Activated CD4-positive, alpha-beta T cell treated with anti-CD3 and anti-CD28 coated beads for 4 hours (primary cell): ENCODE measurements around the gene PEX14.

ENCODE experiments used
- DNase-seq, 2 donors: peaks; one replicate each; pipeline ENCODE4 v3.0.0-alpha.2; 2020

Gene PEX14

DNA sequence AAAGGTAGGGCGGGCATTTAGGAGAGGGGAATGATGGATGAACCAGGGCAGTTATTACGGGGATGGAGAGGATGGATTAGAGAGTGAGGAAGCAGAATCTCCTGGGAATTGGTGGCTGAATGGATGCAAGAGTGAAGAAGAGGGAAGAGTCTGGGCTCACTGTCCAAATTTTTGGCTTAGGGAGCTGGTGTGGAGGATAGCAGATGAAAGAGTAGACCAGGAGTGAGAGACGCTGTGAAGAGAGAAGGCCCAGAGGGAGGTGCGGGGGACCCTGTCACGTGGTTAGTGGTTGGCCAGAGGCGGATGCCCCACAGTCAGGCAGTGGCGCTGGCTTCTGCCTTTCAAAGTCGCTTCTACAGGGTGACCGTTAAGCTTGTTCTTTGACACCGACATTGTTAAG lies 78.4 kb downstream of the PEX14 start:
- DNase-seq, result no peak

DNA sequence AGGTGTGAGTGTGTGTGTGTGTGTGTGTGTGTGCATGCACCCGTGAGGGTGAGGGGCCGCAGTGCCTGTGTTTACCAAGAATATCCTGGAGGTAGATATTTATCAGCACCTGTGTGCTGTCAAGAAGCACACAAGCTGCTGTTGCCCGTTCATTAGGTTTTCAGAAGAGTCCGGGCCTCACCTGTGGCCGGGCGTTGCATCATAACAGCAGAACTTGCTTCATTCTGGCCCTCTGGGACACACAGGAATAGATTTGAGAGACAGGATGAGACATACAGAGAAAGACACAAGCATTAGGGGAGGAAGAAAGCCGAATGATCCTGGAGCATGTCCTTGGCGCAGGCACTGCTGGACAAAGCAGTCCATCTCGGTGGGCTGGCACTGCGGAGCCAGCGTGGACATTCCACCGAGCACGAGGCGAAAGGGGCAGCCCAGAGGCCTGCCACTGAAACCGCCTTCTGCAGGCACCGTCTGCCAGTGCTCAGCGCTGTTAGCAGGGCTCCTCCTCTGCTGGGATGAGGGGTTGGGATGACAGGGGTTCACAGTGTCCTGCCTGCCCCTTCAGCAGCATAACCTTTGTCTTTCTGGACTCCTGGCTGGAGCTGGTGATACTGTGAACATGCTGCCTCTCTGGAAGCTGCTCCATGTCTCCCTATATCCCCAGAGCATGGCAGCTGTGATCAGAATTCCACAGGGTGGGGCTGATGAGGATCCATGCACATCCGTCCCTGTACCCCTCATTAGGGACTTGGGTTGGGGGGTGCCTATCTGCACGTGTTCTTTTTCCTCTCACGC lies 81.1 kb downstream of the PEX14 start:
- no peak for DNase-seq

DNA sequence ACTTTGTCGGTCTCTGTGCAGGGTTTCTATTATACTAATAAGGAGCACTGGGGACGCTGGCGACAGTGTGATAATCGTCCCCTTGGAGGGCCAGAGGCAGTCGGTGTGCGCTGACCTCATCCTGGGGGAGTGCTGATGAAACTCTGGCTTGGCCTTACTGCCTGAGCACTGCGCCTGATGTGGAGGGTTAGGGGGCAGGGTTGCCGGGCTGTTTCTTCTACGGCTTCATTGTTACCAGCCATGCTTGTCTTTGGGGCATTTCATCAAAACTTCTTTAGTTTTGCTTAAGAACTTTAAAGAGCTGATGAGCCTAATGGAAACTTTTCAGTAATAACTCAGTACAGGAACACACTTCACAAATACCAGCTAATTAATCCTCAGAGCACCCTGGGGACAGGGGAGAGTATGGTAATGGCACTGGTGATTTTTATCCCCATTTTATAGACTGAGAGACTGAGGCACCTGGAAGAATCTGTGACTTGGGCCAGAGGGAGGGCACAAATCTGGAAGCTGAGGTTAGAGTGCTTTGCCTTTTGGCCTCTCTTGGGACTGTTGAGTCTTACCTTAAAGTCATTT lies 81.8 kb downstream of the PEX14 start:
- DNase-seq, result no peak

DNA sequence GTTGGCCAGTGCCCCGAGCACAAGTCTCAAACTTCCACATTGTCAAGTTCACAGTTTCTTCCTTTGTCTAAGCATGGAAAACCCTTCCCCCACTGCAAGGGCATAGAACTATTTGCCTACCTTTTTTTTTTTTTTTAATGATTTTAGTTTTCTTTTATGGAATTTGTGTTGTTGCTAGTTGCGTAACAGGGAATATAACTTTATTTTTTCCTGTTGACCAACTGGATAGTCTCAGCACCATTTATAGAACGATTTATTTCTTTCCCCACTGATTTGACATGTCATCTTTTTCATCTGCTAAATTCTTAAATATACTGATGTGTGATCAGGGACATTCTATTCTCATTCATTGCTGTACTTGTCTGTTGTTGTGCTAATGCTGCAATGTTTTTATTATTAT lies 83.0 kb downstream of the PEX14 start:
- DNase-seq, result no peak

DNA sequence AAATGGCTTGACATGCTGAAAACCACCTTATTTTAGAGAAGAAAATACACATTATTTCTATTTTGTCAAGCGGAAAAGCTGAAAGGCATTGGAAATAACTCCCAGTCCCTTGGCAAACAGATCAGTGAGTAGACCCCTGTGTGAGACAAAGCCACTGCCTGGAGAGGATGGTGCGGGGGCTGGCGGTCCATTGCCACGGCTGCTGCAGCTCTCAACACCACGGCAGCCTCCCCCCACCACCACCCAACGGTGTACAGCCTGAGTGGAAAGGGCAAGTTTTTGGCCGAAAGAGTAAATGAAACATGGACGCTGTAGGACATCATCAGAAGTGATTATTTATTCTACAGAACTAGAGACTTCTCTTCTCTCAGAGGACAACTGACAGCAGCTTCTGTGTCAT lies 84.6 kb downstream of the PEX14 start:
- DNase-seq, result no peak

DNA sequence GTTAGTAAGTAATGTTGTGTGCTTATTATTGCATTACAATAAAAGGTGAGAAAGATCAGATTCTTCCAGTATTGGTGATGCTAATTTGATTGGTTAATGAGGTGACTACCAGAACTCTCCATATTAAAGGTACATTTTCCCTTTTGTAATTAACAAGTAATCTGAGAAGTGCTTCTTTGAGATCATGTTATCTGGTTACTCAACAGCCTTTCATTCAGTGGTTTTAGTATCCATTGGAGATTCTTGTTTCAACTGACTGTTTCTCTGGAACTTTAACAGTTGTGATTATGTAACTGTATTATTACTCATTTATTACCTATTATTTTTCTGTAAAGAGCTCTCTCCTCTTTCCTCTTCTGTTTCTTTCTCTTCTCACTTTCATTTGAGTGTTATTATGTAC lies 86.7 kb downstream of the PEX14 start:
- DNase-seq, result no peak

DNA sequence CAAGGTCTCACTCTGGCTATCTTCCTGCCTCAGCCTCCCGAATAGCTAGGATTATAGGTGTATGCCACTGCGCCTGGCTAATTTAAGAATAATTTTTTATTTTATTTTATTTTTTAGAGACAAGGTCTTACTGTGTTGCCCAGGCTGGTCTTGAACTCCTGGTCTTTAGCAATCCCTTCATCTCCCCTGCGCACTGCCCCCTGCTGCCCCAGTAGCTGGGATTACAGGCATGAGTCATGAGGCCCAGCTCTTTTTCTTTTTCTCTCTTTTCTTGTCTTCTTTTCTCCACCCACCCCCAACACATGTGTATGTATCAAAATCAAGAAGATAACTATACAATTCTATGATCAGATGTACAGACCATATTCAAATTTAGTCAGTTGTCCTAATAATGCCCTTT lies 87.2 kb downstream of the PEX14 start:
- DNase-seq, result peak; percentile 2 to 7

DNA sequence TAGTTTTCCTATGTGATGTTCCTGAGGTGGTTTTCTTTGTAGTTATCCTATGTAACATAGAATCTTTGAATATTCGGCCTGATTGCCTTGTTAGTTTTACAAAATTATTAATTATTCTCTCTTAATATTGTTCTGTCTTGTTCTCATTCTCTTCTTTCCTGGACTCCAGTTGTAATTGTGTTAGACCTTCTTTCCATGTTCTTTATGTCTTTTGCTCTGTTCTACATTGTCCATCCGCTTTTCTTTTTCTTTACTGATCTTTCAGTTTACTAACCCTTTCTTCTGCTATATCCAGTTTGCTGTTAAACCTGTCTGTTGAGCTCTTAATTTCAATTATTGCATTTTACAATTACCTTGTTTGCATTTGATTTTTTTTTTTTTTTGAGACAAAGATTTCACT lies 89.3 kb downstream of the PEX14 start:
- no peak for DNase-seq

DNA sequence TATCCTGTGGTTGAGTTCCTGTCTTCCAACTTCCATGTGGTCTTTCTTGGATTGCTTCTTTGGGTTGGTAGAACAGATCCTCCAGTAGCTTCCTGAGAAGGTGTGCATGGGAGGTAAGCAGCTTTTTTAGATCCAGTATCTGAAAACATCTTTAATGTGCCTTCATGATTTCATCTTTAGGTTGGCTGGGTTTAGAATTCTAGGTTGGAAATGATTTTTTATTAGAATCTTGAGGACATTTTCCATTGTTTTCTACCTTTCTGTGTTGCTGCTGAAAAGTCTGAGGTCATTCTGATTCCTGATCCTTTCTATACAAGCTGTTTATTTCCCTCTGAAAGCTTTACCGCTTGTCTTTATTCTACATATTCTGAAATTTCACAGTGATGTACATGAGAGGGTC lies 94.8 kb downstream of the PEX14 start:
- DNase-seq, result no peak

DNA sequence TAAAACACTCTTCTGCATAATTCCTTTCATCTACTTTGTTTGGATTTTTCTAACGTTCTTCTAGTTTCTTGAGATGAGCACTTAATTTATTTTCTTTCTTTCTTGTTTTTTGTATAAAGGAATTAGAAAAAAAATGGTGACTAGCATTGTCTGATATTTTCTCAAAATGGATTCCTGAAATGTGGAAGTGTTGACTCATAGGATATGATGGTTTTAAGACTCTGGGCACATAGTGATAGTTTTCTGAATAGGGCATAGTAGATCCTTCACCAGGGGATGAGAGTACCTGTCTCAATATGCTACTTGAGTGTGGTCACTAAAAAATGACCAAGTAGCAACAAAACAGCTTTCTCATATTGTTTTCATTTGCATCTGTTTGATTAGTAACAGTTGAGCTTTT lies 100.9 kb downstream of the PEX14 start:
- DNase-seq, result no peak

DNA sequence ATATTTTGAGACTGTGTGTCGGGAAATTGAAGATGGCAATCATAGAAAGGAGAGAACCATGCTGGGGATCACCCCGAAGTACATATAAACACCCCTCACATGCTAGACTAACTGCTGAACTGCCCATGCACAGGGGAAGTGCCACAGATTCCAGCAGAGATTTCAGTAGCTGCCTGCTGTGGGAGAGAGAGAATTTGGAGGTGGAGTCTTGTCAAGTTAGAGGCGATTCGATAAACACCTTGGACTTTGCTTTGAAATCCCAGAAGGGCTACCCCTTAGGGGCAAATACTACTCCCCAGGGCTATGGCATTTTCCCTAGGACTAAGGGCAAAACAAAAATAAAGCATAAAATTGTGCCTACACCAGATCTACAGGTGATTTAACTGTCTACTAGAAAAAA lies 103.3 kb downstream of the PEX14 start:
- DNase-seq, result no peak

DNA sequence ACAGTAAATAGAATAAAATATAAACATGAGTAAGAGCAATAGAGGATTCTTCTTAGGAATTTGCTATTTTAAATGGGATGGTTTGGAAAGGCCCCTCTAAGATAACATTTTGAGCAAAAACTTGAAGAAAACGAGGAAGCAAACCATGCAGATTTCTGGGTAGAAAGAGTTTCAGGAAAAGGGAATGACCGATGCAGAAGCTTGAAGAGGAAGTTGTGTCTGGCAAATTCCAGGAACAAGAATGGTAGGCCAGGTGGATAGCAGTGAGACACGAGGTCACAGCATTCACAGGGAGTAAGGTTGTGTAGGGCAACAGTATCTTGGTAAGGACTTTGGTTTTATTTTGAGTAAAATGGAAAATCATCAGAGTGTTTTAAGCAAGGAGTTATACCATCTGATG lies 108.9 kb downstream of the PEX14 start:
- no peak for DNase-seq

DNA sequence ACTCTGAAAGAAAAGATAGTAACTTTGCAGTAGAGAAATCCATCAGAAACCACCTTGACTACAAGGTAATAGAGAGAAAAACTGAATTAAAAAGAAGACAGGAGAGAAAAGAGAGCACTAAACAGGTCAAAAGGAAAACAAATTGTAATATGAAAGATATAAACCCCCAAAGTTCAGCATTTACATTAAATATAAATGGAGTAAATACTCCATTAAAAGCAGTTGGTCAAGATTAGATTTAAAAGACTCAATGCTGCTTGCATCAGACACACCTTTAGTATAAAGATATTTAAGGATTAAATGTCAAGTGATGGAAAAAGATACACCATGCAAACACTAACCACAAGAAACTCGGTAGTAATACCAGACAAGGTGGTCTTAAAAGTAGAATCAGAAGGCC lies 110.5 kb downstream of the PEX14 start:
- no peak for DNase-seq

DNA sequence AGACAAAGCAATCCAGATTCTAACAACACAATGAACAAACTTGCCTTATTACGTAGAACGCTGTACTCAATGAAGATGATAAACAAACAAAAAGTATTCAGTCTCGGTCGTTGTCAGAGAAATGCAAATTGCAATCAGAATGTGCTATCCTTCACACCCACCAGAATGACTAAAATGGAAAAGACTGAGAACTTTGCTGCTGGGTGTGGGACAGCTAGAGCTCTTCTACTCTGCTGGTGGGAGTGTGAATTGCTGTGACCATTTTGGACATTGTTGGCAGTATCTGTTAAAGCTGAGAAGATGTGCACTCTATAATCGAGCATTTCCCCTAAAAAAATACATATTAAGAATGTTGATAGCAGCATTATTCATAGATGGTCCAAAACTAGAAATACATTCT lies 111.4 kb downstream of the PEX14 start:
- no peak for DNase-seq

DNA sequence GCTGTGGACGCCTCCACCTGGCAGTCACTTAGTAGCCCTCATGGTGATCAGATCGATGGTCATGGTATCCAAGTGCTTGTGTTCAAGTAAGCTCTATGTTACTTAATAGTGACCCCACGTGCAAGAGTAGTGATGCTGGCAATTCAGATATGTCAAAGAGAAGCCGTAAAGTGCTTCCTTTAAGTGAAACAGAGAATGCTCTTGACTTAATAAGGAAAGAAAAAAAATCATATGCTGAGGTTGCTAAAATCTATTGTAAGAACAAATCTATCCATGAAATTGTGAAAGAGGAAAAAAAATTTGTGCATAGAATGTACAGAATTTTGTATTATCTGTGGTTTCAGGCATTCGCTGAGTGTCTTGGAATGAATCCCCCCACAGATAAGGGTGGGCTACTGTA lies 113.9 kb downstream of the PEX14 start:
- no peak for DNase-seq

DNA sequence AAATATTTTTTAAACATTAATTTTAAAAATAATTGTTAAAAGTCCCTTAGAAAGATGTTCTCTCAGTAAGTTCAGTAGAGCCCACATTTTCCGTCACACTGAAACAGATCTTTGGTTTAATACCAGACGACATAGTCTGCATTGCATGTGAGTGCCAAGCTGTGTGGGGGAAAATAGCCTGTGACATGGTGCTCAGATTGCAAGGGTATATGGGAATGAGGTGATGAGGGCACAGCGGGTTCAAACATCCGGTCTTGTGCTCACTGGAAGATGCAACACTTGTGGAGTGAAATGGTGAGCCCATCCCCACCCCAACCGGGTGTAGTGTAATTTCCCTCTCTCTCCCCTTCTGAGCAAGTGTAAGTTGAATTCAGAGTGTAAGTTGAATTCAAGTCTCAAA lies 114.3 kb downstream of the PEX14 start:
- no peak for DNase-seq

DNA sequence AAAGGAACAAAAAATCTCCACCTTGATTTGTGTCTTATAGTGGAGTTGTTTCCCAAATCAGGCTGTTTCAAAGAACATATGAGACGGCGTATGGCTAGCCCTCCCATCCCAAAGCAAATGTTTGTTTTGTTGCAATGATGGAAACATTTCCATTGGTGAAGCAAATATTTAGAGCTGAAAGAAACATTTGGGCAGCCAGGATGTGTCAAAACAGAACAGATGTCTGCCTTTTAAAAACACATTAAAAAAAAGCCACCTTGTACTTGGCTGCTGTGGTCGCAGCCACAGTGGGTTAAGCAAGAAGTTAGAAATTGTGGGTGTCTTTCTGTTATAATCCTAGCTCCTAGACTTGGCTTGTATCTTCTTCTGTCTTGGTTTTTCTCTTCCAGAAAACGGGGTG lies 116.3 kb downstream of the PEX14 start:
- no peak for DNase-seq

DNA sequence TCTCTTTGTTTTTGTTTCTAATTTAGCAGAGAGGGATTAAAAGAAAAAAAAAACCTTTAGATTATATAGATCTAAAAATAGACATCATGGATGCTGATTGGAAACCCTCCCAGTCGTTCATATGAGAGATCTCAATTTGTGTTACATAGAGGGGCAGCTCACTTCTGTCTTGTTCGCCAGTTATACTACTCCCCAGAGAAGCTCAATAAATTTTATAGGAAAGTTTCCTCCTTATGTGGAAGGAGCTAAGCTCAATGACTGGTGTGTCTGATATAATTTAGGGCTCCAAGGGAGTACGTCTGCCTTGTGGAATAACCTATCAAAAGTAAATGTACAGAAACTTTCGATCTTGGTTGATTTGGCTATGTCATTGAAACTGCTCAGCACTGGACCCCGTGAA lies 117.6 kb downstream of the PEX14 start:
- no peak for DNase-seq

DNA sequence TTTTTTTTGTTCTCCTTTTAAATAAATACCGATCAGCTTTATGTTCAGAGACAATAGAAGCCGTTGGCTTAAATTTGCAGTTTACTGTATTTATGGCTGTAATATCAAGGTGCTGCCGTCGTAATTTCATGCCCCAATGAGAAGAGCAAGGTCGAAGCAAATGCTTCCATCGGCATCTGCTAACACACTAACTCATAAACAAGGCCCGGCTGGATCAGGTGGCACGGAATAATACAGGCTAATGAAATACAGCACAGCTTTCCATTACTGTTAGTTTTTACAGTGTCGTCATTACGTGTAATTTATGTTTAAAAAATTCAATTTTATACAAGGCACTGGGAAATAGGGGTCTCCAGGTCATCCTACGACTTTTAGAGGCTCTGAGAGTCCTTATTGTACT lies 119.0 kb downstream of the PEX14 start:
- no peak for DNase-seq

DNA sequence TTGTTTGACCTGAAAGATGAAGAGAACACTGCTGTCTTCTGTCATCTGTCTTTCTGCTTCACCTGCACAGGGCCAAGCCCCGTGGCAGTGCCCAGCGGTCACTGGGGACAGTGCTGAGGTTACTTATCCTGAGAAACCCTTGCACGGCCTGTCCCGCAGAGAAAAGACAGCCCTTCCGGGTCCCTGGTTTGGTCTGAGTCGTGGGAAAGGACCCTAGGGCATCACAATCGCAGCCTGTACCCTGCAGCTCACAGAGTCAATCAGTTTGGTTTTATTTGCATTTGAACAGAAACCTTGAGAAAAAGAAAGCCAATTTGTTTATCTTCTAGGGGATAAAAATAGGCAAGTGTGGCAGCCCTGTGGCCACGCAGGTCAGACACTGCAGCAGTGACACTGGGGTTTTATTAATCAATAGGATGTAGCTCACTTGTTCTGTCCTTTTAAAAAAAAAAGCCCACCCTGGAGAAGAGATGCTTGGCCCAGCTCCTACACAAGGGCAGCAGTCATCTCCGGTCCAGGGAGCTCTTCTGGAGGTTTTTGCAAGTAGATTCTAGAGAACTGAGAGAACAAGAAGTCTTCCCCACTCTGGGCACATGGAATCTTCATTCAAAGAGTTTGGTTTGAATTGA lies 120.0 kb downstream of the PEX14 start:
- no peak for DNase-seq

DNA sequence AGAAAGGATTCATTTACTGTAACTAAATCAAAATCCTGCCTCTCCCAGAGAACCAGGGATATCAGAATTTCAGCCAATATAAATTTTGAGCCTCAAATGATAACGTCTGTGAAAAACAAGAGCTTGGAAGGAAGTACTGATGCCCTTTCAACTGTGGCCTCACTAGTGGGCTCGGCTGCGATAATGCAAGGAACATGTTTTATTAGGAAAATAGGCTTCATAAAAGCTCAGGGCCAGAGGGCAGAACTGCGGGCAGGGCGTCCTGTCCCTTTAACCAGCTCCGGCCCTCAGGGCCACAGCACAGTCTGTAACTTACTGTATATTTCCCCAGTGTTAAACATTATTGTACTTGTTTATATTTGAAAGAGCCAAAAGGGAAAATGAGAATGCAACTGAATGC lies 122.0 kb downstream of the PEX14 start:
- DNase-seq, result no peak

DNA sequence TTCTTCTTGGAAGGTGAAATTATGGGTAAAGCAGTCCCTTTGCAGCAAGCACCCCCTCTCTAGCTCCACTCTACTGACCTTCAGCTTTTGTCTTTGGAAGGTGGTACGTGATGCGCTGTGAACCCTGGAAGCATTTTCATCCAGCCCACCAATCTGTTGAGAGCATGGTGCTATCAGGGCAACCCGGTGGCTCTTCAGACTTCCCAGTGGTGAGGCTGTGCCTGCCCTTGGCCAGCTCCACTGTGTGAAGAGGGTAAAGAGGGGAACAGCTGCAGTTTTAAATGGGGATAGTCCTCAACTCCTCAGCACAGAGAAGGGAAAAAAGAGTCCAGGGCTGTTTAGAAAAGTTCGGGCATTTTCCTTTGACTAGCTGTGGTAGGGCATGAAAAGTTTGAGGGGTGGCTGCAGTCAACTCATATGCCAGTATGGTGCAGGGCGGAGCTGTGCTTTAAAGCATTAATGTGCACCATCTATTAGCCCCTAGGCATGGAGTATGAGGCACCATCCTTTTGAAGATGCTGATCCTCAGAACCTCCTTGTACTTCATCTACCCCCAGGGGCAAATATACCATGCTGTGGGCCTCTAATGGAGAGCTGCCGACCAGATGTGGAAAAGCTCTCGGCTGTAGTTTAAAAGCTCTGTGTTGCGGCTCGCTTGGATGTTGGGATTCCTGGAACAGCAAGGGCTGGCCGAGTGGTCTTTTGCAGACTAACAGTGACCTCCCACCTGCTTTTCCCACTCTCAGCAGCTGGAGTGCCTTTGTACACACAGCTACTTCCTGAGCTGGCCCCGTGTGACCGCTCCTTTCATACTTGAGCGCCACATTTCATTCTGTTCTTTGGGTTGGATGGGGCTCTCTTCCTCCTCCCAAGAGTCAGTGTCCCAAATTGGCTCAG lies 123.0 kb downstream of the PEX14 start:
- no peak for DNase-seq

DNA sequence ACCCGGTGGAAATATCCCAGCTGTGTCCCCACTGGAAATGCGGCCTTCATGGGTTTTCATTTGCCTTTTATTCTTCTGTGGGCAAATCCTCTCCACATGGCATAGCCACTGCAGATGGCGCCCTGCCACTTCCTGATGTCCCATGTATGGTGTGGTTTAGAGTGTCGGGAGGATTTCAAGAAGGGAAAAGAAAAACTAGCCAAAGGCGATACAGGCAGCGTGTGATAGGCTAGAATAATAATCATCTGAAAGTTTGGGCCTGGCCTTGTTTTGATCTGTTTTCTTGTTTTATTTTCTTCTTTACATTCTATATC lies 123.6 kb downstream of the PEX14 start:
- DNase-seq, result no peak
